Stimulated activated naive CD8-positive, alpha-beta T cell treated with anti-CD3 and anti-CD28 coated beads, Interleukin-15, Interleukin-2, amounts not matched to agents 100 U/mL and 50 U/mL, for 24 hours (primary cell): ENCODE measurements around the gene COL27A1.

Source experiments
- ATAC-seq: fragments of 150-1000 bp; cut with Tn5 transposase; one replicate; pipeline ENCODE4 v1.10.0; 2021
- DNase-seq: peaks from one replicate; pipeline ENCODE4 v3.0.0; 2021

The COL27A1 gene

DNA sequence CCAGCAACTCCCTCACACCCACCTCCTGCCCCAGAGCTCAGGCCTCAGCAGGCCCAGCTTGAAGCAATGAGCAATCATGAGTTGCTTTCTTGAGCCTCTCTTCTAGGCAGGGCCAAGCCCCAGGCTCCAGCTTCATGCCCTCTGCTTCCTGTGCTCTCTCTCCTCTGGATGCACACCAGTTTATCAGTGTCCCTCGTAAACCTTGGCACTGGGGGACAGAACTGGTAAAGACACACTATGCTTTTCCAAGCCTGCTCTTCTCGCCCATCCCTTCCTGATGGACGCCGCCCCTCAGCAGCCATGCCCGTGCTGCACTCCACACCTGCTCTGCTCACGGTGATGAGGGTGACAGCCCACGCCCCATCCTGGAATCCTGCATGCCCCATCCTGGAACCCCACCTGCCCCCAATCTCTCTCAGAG is 118.1 kb downstream of the COL27A1 start:
- DNase-seq: no peak

DNA sequence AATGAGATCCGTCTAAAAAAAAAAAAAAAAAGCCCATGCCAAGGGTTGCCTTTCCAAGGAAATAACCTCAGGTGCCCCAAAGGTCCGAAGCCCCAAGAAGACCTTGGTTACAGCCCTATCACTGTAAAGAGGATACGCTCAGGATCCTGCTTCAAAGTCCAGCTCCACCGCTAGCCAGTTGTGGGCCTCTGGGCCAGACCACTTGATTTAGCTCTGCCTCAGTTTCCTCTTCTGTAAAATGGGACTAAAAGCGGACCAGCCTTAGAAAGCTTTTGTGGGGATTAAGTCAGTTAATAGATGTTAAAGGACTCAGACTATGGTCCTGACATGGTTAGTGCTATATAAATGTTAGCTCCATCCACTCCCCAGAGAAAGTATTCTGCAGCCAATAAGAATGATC is 118.9 kb downstream of the COL27A1 start:
- ATAC-seq (no peak), DNase-seq (no peak)

More for the DNA sequence above, 118.1 kb downstream of the COL27A1 start:
- no peak for ATAC-seq

GRCh38 chr9:114275246-114276004 is 120.1 kb downstream of the COL27A1 start:
- no peak for ATAC-seq
- no peak for DNase-seq

GRCh38 chr9:114276908-114277821 is 121.8 kb downstream of the COL27A1 start:
- ATAC-seq (peak; percentile 19), DNase-seq (no peak)

- DNase-seq: no peak
- ATAC-seq: no peak
These were observed 123.0 kb downstream of the COL27A1 start for GRCh38 chr9:114278356-114278755.

- DNase-seq: no peak
- no peak for ATAC-seq
These were observed 123.7 kb downstream of the COL27A1 start for GRCh38 chr9:114278881-114279570.

DNA sequence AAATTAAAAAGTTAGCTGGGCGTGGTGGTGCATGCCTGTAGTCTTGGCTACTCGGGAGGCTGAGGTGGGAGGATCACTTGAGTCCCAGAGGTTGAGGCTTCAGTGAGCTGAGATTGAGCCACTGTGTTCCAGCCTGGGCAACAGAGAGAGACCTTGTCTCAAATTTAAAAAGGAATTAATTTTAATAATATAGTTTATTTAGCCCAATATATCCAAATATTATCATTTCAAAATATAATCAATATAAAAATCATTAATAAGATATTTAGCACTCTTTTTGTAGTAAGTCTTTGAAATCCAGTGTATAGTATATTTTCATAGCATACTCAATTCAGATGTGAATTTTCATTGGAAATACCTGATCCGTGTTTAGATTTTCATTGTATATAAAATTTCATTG is 124.4 kb downstream of the COL27A1 start:
- no peak for DNase-seq
- no peak for ATAC-seq

DNA sequence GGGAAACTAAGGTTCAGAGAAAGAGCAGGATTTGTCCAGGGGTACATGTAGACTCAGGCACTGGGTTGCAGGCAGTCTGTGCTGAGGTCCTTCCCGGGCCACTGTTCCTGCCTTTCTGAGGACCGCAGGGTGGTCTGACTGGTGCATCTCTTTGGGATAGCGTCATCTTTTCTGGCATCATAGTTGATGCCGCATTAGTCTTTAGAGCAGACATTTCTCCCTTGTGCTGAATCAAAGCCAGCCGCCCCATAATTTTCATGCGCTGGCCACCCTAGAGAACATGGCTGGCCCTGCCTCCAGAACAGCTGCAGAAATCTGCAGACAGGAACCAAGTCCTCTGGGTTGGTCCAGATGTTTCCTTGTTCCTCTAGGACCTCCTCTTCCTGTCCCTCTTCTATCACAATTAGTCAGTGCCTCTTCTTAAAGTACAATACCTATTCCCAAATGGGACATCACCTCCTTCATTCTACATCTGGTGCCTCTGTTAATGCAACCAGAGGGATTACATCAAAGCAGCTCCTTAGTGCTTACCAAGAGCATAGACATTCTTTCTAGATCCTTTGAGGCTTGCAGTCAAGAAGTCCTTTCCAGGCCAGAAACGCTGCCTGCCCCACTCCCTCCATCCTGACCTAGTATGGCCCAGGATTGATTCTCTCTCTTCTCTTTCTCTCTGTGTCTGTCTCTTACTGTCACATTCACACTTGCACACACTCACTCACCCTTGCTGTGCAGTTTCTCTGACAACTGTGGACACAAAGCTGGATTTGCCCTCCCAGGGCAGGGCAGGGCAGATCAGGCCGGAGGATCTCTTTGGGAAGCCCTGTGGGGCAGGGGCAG is 125.5 kb downstream of the COL27A1 start:
- ATAC-seq (no peak), DNase-seq (no peak)

- ATAC-seq (no peak), DNase-seq (no peak)
These were observed 126.3 kb downstream of the COL27A1 start for GRCh38 chr9:114281473-114282103.

DNA sequence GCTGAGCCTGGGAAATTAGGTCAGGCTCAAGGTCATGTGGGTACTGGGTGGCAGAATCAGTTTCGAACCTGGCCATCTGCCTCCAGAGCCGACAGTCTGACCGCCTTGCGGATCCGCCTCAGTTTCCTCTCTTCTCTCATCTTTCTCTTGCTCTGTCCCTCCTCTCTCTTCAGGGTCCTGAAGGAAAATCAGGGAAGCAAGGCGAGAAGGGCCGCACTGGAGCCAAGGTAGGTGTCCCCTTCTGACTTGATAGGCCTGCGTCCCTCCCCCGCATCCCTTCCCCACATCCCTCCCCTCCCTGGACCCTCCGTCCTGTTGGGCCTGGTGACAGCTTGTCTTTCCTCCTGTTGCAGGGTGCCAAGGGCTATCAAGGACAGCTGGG is 126.8 kb downstream of the COL27A1 start:
- ATAC-seq (no peak), DNase-seq (no peak)

GRCh38 chr9:114282507-114282906 is 127.2 kb downstream of the COL27A1 start:
- ATAC-seq: no peak
- no peak for DNase-seq

DNA sequence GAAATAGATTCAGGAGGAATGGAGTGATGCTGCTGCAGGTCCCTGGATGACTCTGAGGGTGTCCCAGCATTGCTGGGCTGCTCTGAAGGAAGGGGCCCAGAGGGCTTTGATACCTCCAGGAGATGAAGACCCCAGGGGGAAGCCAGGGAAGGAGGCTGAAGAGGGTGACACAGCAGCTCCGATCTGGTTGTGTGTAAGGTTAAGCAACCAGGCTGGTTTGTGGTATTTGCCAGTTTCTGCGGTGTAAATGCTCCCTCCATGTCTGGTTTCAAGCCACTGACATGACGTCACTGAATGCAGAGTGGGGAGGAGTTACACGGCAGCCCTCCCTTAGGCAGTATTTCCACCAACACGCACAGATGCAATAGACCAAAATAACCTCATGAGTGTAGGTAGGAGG is 127.6 kb downstream of the COL27A1 start:
- DNase-seq (peak; percentile 28), ATAC-seq (peak; percentile 67)

- ATAC-seq (no peak), DNase-seq (no peak)
These were observed 128.3 kb downstream of the COL27A1 start for GRCh38 chr9:114283551-114284111.

DNA sequence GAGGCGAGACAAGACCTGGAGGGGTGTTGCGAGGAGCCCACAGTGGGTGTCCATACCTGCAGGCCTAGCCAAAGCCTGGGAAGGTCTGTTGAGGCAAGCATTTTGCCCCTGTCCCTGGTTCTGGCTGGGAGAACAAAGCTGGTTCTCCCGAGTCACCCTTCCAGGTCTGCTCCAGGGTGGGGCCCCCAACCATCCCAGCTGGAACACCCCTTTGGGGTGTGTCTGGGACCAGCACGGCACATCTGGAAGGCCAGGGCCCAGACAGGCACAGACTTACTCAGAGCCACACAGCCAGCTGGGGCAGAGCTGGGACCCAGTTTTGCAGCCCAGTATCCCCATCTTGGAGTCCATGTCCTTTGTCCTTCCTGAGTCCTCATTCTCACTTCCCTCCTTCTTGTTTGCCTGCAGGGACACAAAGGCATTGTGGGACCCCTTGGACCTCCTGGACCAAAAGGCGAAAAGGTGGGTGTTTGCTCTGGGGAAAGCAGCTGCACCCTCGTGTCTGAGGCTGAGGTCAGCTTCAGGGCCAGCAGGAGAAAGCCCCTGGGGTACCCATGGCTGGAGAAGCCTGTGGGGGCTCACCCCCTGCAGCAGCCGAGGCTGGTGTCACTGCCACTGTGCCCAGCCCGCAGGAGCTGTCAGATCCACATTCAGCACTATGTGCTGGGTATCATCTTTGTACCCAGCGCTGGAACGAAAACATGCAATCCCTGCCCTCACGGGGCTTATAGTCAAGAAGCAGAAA is 129.2 kb downstream of the COL27A1 start:
- DNase-seq: no peak
- no peak for ATAC-seq

DNA sequence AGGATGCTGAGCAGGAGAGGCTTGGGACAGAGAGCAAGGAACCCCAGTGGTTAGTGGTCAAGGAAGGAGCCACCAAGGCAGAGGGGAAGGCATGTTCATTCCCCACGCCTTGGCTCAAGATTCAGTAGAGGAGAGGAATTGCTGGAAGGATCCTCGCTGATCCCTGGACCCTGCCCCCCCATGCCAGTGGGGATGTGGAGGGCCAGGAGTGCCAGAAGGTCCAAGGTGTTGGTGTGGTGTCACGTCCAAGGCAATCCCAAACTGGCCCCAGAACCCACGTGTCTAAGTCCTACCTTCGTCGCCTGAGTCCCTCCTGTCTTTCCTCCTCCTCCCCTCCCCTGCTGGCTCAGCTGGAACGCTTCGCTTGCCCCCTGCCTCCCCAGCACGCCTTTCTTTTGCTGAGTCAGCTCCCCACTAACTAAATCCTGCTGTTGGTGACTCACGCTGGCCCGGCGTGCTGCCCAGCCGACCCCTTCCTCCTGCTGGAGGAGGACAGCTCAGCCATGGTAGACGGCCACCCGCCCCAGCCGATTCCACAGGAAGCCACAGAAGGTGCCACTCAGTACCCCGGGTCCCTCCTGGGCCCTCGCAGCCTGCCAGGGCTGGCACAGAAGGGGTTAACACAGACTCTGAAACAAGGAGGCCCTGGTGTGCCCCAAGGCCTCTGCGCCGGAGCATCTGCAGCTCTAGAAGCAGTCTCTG is 130.0 kb downstream of the COL27A1 start:
- ATAC-seq (no peak), DNase-seq (no peak)

- DNase-seq: no peak
- no peak for ATAC-seq
These were observed 130.9 kb downstream of the COL27A1 start for GRCh38 chr9:114286146-114286679.

- no peak for DNase-seq
- no peak for ATAC-seq
These were observed 131.8 kb downstream of the COL27A1 start for GRCh38 chr9:114287001-114287762.

DNA sequence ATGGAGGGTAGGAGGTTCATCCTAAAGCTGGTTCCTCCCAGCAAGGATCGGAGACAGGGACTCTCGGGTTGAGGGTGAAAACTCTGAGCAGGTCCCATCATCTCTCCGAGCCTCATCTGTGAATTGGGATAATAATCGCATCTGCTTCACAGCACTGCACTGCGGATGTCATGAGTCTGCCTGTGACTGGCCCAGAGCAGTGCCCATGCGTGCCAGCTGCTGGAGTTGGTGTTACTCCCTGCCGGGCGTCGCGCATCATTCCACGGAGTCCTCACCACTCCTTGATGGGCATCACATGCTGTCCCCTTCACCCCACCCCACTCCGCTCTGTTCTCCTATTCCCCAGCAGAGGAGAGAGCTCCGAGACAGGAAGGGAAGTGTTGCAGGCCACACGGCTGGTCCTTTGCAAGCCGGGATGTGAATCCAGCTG is 132.4 kb downstream of the COL27A1 start:
- DNase-seq: no peak

More for the DNA sequence above, 132.4 kb downstream of the COL27A1 start:
- no peak for ATAC-seq
